Mesenchymal stem cell (in vitro differentiated cells and primary cell): Measurements from ENCODE around the gene LRRC8B.
A peak's percentile ranks its signal among the peaks of the same experiment; 100 is the strongest.

Experiments
- DNase-seq: peaks from one replicate; pipeline ENCODE4 v3.0.0-alpha.2; 2013
- H2AFZ ChIP-seq: one replicate; pipeline ENCODE4 v1.6.1; 2013; ENCODE audit warnings: low read depth, mild to moderate bottlenecking, control low read depth, inconsistent platforms, low read length, moderate library complexity
- H2AK5ac ChIP-seq: 2 replicates; pipeline ENCODE4 v1.6.1; 2013; ENCODE audit warnings: low read length, moderate library complexity, mild to moderate bottlenecking, inconsistent platforms; ENCODE audit not compliant: severe bottlenecking
- H2BK120ac ChIP-seq: one replicate; pipeline ENCODE4 v1.6.1; 2013; ENCODE audit warnings: low read depth, mild to moderate bottlenecking, inconsistent platforms, low read length, moderate library complexity
- H2BK12ac ChIP-seq, 2 experiments: one replicate each; pipeline ENCODE4 v1.6.1; 2013; ENCODE audit warnings: inconsistent platforms in 2 of 2, low read length in 2 of 2, mild to moderate bottlenecking in 2 of 2, moderate library complexity in 2 of 2, control low read depth in 1 of 2
- H2BK15ac ChIP-seq: one replicate; pipeline ENCODE4 v1.6.1; 2013; ENCODE audit warnings: mild to moderate bottlenecking, low read depth, inconsistent platforms; ENCODE audit not compliant: poor library complexity, severe bottlenecking
- H2BK5ac ChIP-seq: 2 replicates; pipeline ENCODE4 v1.6.1; 2013; ENCODE audit warnings: low read depth, mild to moderate bottlenecking, low read length, control low read depth, inconsistent platforms; ENCODE audit not compliant: poor library complexity, severe bottlenecking
- H3K14ac ChIP-seq, 2 experiments: one replicate each; pipeline ENCODE4 v1.6.1; 2013; ENCODE audit warnings: inconsistent platforms in 2 of 2, low read length in 2 of 2, control low read depth in 1 of 2, mild to moderate bottlenecking in 1 of 2, moderate library complexity in 1 of 2
- H3K18ac ChIP-seq, 2 experiments: one replicate each; pipeline ENCODE4 v1.6.1; 2013; ENCODE audit warnings: inconsistent platforms in 2 of 2, low read length in 2 of 2, control low read depth in 1 of 2, low read depth in 1 of 2, mild to moderate bottlenecking in 1 of 2
- H3K23ac ChIP-seq, 2 experiments: one replicate each; pipeline ENCODE4 v1.6.1; 2013; ENCODE audit warnings: inconsistent platforms in 2 of 2, low read length in 2 of 2, mild to moderate bottlenecking in 2 of 2, moderate library complexity in 2 of 2, control low read depth in 1 of 2
- H3K27ac ChIP-seq: 2 replicates; pipeline ENCODE4 v1.5.1; 2013; ENCODE audit warnings: mild to moderate bottlenecking, moderate library complexity, low read length, control low read depth, inconsistent platforms; ENCODE audit not compliant: poor library complexity, severe bottlenecking
- H3K27me3 ChIP-seq, 2 experiments: 2 replicates each; pipeline versions ENCODE4 v1.6.1 to v1.7.0; 2013; ENCODE audit warnings: low read length in 2 of 2, mild to moderate bottlenecking in 2 of 2, moderate library complexity in 2 of 2, control low read depth in 1 of 2, inconsistent platforms in 1 of 2; ENCODE audit not compliant: control insufficient read depth in 1 of 2, insufficient read depth in 1 of 2
- H3K36me3 ChIP-seq, 2 experiments: 2 replicates each; pipeline versions ENCODE4 v1.6.1 to v1.7.0; 2013; ENCODE audit warnings: low read length in 2 of 2, control low read depth in 1 of 2, inconsistent platforms in 1 of 2, low read depth in 1 of 2, mild to moderate bottlenecking in 1 of 2; ENCODE audit not compliant: insufficient read depth in 2 of 2, control insufficient read depth in 1 of 2
- H3K4ac ChIP-seq, 2 experiments: one replicate each; pipeline ENCODE4 v1.6.1; 2013; ENCODE audit warnings: inconsistent platforms in 2 of 2, low read length in 2 of 2, mild to moderate bottlenecking in 2 of 2, moderate library complexity in 2 of 2, control low read depth in 1 of 2, low read depth in 1 of 2
- H3K4me1 ChIP-seq: 2 replicates; pipeline ENCODE4 v1.6.1; 2013; ENCODE audit warnings: low read depth, low read length, control low read depth; ENCODE audit not compliant: control insufficient read depth, insufficient read depth
- H3K4me2 ChIP-seq: 2 replicates; pipeline ENCODE4 v1.6.1; 2013; ENCODE audit warnings: low read length, mild to moderate bottlenecking, inconsistent platforms; ENCODE audit not compliant: poor library complexity, severe bottlenecking
- H3K4me3 ChIP-seq, 2 experiments: 2 replicates each; pipeline versions ENCODE4 v1.5.1 to v1.7.0; 2013; ENCODE audit warnings: low read length in 2 of 2, mild to moderate bottlenecking in 2 of 2, control low read depth in 1 of 2, low read depth in 1 of 2; ENCODE audit not compliant: insufficient read depth in 1 of 2
- H3K79me1 ChIP-seq: replicated peaks from 2 replicates; pipeline ENCODE4 v1.6.1; 2013; ENCODE audit warnings: mild to moderate bottlenecking, control low read depth, low read length, inconsistent platforms; ENCODE audit not compliant: poor library complexity, severe bottlenecking
- H3K9ac ChIP-seq: 2 replicates; pipeline ENCODE4 v1.7.0; 2013; ENCODE audit warnings: mild to moderate bottlenecking, low read length, moderate library complexity
- H3K9me3 ChIP-seq: 2 replicates; pipeline ENCODE4 v1.7.0; 2013; ENCODE audit warnings: mild to moderate bottlenecking, low read length; ENCODE audit not compliant: control insufficient read depth
- H4K8ac ChIP-seq: one replicate; pipeline ENCODE4 v1.6.1; 2013; ENCODE audit warnings: inconsistent platforms, mild to moderate bottlenecking, low read length, moderate library complexity
- H4K91ac ChIP-seq: one replicate; pipeline ENCODE4 v1.6.1; 2013; ENCODE audit warnings: mild to moderate bottlenecking, low read length, inconsistent platforms
- WGBS: methylation state at CpG from one replicate; pipeline ENCODE4 v1.1.7; 2013; ENCODE audit warnings: mixed read lengths; 5-methylcytosine and 5-hydroxymethylcytosine counted together

Gene LRRC8B

DNA sequence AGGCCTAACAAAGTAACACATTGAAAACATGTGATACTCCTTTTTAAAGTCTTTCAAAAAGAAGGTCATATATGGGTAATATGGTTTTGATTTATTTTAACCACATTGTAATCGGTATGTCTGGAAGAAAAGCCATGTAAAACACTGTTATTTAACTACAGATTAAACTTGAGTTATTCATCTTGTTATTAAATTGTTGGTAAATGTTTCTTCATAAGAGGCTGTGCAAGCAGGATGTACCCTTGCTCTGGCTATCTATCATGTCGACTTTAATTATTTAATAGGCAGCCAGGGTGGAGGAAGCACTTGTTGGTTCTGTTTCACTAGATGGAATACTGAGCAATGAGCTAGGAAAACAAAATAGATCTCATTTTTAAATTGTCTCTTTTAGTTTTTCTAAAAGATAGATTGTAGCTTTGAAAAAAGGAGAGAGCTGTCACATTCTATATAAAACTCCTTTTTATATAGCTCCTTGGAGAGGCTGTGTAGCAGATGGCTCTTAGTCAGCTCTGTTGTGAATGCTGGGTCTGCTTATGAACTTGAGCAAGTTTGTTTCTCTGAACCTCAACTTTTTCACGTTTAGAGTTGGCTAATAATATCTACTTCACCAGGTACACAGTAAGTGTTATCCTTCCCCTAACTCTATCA is 39.5 kb downstream of the LRRC8B start:
- H2BK120ac ChIP-seq, result no peak overlapping the region
- no peaks in the 10 kb centered on the region for H3K4me1 ChIP-seq
- H2BK12ac ChIP-seq, result no peak overlapping the region
- no peak overlapping the region for H2AFZ ChIP-seq
- no peak for DNase-seq
- H3K18ac ChIP-seq, result no peak overlapping the region
- H4K8ac ChIP-seq, result no peak overlapping the region
- H3K4me2 ChIP-seq, result no peak overlapping the region
- H3K27ac ChIP-seq, result no peak overlapping the region
- H3K4me3 ChIP-seq, result no peak overlapping the region
- no peak overlapping the region for H3K14ac ChIP-seq
- H2BK5ac ChIP-seq, result no peak overlapping the region
- H3K9me3 ChIP-seq, result no peaks in the 10 kb centered on the region
- H3K9ac ChIP-seq, result no peak overlapping the region
- no peak overlapping the region for H3K4ac ChIP-seq
- H3K27me3 ChIP-seq, result no peaks in the 10 kb centered on the region
- no peak overlapping the region for H3K23ac ChIP-seq
- 91% methylated on average over 1 of the region's 3 CpGs for WGBS
- no peak overlapping the region for H2BK15ac ChIP-seq
- H3K36me3 ChIP-seq, result no peaks in the 10 kb centered on the region
- no peak overlapping the region for H4K91ac ChIP-seq
- H3K79me1 ChIP-seq, result no peaks in the 10 kb centered on the region
- H2AK5ac ChIP-seq, result no peak overlapping the region

DNA sequence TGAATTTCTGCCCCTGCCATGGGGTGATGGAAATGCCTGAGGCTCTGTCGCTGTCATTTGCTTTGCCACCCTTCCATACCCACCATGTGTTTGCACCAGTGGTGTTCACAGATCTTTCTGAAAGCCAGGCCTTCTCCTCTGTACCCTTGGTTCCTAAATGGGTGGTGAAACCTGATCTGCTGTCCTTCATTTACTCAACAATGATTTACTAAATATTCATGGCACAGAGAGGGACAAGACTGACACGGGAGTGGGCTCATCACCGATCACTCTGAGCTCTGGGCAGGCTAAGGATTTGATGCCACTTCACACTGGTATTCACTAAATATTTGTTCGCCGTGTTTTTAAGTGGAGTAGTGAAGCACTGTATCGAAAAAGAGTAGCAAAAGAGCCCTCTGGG is 40.9 kb downstream of the LRRC8B start:
- Histone ChIP-seq H3K36me3 (no peaks in the 10 kb centered on the region), H3K18ac (no peak overlapping the region), H2BK12ac (no peak overlapping the region), H3K79me1 (no peaks in the 10 kb centered on the region), H3K4me2 (no peak overlapping the region), H3K9ac (no peak overlapping the region), H3K27me3 (no peaks in the 10 kb centered on the region), H3K4me3 (no peak overlapping the region), H4K8ac (no peak overlapping the region), H2BK120ac (no peak overlapping the region), H3K4me1 (no peaks in the 10 kb centered on the region), H2BK15ac (no peak overlapping the region), H3K4ac (no peak overlapping the region), H3K9me3 (no peaks in the 10 kb centered on the region), H4K91ac (no peak overlapping the region), H3K23ac (no peak overlapping the region), H2AK5ac (no peak overlapping the region), H2AFZ (no peak overlapping the region), H3K14ac (no peak overlapping the region), H3K27ac (no peak overlapping the region), H2BK5ac (no peak overlapping the region)
- no peak for DNase-seq
- 92% methylated on average over 6 of the region's 6 CpGs for WGBS

DNA sequence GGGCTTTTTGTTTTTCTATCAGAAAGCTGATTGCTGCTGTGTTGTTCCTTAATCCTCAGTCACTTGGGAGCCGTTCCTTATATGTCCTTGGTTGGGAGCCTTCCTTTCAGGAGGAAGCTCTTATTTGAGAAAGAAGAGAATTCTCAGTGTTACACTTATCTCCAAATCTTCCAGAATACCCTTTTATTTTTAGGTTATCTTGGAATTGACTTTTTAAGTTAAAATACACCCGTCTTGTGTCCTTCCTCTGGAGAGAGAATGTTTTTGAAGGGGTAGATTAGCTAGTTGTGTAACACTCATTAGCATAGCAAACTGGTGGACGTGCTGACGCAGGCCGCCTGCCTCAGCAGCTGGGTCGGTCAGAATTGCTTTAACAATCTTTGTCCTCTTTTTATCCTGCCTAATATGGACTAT is 42.1 kb downstream of the LRRC8B start:
- H3K9ac ChIP-seq, result peak overlapping the region; percentile 39
- no peak overlapping the region for H2BK120ac ChIP-seq
- WGBS, result 11% methylated on average over 1 of the region's 6 CpGs
- no peak overlapping the region for H2BK15ac ChIP-seq
- peak; percentile 62 for DNase-seq
- no peak overlapping the region for H2AK5ac ChIP-seq
- H3K9me3 ChIP-seq, result no peaks in the 10 kb centered on the region
- H3K27ac ChIP-seq, result no peak overlapping the region
- no peak overlapping the region for H4K91ac ChIP-seq
- no peaks in the 10 kb centered on the region for H3K79me1 ChIP-seq
- no peaks in the 10 kb centered on the region for H3K4me1 ChIP-seq
- no peak overlapping the region for H4K8ac ChIP-seq
- H3K18ac ChIP-seq, result no peak overlapping the region
- no peak overlapping the region for H2BK12ac ChIP-seq
- H2AFZ ChIP-seq, result no peak overlapping the region
- H2BK5ac ChIP-seq, result no peak overlapping the region
- H3K23ac ChIP-seq, result no peak overlapping the region
- no peaks in the 10 kb centered on the region for H3K27me3 ChIP-seq
- H3K4me2 ChIP-seq, result no peak overlapping the region
- H3K4ac ChIP-seq, result no peak overlapping the region
- H3K36me3 ChIP-seq, result no peaks in the 10 kb centered on the region
- no peak overlapping the region for H3K14ac ChIP-seq
- no peak overlapping the region for H3K4me3 ChIP-seq

DNA sequence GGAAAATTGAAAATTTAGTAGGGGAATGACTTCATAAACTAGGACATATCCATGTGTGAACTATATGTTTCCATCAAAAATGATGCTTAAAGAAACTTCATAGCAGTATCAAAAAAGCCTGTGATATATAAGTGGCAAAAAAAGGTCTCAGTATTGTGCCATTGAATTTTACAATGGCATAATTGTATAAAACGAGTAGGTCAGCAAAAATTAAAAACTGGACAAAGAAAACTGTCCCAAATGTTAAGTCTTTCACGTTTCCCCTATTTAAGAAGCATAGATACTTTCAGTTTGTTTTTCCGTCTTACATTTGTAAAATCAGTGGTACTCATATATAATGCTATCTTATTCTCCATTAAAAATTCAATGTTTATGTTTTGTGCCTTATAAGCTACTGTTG is 43.2 kb downstream of the LRRC8B start:
- no peaks in the 10 kb centered on the region for H3K79me1 ChIP-seq
- H3K23ac ChIP-seq, result no peak overlapping the region
- H3K4me2 ChIP-seq, result no peak overlapping the region
- H4K91ac ChIP-seq, result no peak overlapping the region
- H2BK12ac ChIP-seq, result no peak overlapping the region
- H3K36me3 ChIP-seq, result no peaks in the 10 kb centered on the region
- H2AK5ac ChIP-seq, result no peak overlapping the region
- no peak overlapping the region for H3K27ac ChIP-seq
- no peak overlapping the region for H3K14ac ChIP-seq
- H4K8ac ChIP-seq, result no peak overlapping the region
- no peak overlapping the region for H2BK120ac ChIP-seq
- no peak overlapping the region for H2BK5ac ChIP-seq
- no peak for DNase-seq
- H3K27me3 ChIP-seq, result no peaks in the 10 kb centered on the region
- no peaks in the 10 kb centered on the region for H3K9me3 ChIP-seq
- H3K4me3 ChIP-seq, result no peak overlapping the region
- H2BK15ac ChIP-seq, result no peak overlapping the region
- 100% methylated on average over 1 of the region's 3 CpGs for WGBS
- no peak overlapping the region for H2AFZ ChIP-seq
- H3K4ac ChIP-seq, result no peak overlapping the region
- no peak overlapping the region for H3K18ac ChIP-seq
- H3K4me1 ChIP-seq, result no peaks in the 10 kb centered on the region
- H3K9ac ChIP-seq, result peak overlapping the region; percentile 26
